Measurements from ENCODE around the gene TRAF1.

Gene TRAF1

DNA sequence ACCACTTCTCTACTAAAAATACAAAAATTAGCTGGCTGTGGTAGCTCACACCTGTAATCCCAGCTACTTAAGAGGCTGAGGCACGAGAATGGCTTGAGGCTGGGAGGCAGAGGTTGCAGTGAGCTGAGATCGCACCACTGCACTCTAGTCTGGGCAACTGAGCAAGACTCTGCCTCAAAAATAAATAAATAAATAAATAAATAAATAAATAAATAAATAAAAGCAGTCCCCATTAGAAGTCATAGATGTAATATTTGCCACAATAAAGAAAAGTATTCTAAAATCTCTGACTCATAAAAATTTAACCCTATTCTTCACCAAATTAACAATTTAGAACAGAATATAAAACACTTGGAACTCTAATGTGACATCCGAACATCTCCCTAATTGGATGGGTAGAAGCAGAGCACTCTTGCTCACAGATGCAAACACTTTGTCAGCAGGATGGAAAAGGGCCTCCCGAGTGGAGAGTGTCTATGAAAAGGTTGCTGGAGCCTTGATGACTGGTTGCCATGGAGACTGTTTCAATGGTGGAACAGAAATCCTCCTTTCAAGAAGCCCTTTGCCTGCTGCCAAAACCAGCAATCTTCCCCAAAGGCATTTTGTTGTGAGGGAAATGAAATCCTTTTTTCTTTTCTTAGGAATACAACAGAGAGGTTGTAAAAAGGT is 38.9 kb upstream of the TRAF1 start:
- TF ChIP-seq, protein P1, sequence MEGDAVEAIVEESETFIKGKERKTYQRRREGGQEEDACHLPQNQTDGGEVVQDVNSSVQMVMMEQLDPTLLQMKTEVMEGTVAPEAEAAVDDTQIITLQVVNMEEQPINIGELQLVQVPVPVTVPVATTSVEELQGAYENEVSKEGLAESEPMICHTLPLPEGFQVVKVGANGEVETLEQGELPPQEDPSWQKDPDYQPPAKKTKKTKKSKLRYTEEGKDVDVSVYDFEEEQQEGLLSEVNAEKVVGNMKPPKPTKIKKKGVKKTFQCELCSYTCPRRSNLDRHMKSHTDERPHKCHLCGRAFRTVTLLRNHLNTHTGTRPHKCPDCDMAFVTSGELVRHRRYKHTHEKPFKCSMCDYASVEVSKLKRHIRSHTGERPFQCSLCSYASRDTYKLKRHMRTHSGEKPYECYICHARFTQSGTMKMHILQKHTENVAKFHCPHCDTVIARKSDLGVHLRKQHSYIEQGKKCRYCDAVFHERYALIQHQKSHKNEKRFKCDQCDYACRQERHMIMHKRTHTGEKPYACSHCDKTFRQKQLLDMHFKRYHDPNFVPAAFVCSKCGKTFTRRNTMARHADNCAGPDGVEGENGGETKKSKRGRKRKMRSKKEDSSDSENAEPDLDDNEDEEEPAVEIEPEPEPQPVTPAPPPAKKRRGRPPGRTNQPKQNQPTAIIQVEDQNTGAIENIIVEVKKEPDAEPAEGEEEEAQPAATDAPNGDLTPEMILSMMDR (IDR thresholded peaks at IDR 0.05; ENCODE audit: extremely low read depth, insufficient read depth, missing control alignments) = no peak
- in situ Hi-C loops (cut with MboI; ENCODE audit: low pct_unique_long_range_greater_than_20kb, low sequenced_read_pairs, unreplicated experiment) = no loop called here
- DNase-seq (ENCODE audit: low spot score) = no peak

DNA sequence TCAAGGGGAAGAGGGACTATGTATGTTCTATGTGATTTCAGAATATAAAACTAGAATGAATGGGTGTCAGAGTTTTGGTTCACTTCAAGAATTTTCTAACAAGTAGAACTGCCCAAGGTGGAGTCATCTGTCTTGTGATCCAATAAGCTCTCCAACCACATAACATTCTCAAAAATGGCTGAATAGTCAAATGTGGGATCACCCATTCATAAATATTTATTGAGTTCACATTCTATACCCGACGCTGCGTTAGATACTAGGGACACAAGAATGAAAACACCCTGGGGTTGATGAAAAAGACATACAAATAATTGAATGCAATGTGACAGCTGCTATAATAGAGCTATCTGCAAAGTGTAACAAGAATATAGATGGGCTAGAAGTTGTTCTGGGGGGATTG is 35.3 kb upstream of the TRAF1 start:
- in situ Hi-C loops (cut with MboI; ENCODE audit: low pct_unique_long_range_greater_than_20kb, low sequenced_read_pairs, unreplicated experiment) = no loop called here
- DNase-seq (ENCODE audit: low spot score) = no peak
- TF ChIP-seq, protein P1 (IDR thresholded peaks at IDR 0.05; ENCODE audit: extremely low read depth, insufficient read depth, missing control alignments) = no peak

DNA sequence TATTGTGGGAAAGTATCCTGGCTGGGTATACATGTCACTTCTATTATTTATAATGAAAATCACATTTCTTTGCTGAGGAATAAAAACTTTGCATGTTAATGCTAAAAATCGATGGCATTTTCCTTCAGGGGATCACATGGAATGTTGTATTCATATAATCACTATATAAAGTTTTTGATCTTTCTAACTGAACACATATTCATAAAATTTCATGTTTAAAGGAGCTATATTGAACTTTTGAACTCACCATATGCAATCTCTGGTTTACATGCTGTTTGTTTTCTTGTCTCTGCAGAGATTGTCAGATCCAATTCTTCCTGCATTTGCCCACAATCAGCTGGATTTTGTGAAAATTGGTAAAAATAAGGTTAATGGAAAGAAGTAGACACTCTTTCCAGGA is 33.4 kb upstream of the TRAF1 start:
- DNase-seq (ENCODE audit: low spot score) = no peak
- TF ChIP-seq, protein P1 (IDR thresholded peaks at IDR 0.05; ENCODE audit: extremely low read depth, insufficient read depth, missing control alignments) = no peak
- in situ Hi-C loops (cut with MboI; ENCODE audit: low pct_unique_long_range_greater_than_20kb, low sequenced_read_pairs, unreplicated experiment) = no loop called here

DNA sequence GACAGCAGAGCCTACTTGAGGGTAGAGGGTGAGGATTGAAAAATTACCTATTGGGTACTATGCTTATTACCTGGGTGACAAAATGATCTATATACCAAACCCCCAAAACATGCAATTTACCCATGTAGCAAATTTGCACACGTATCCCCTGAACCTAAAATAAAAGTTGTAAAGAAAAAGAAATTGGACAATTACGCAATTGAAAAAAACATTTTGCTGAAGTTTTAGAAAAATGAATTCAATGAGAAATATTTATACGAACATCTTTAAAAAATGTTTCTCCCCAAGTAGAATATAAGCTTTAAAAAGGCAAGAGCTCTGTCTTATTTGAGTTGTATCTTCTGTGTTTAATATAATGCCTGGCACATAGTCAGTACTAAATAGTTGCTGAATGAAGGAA is 30.3 kb upstream of the TRAF1 start:
- in situ Hi-C loops (cut with MboI; ENCODE audit: low pct_unique_long_range_greater_than_20kb, low sequenced_read_pairs, unreplicated experiment) = no loop called here
- DNase-seq (ENCODE audit: low spot score) = no peak
- TF ChIP-seq, protein P1 (IDR thresholded peaks at IDR 0.05; ENCODE audit: extremely low read depth, insufficient read depth, missing control alignments) = no peak

DNA sequence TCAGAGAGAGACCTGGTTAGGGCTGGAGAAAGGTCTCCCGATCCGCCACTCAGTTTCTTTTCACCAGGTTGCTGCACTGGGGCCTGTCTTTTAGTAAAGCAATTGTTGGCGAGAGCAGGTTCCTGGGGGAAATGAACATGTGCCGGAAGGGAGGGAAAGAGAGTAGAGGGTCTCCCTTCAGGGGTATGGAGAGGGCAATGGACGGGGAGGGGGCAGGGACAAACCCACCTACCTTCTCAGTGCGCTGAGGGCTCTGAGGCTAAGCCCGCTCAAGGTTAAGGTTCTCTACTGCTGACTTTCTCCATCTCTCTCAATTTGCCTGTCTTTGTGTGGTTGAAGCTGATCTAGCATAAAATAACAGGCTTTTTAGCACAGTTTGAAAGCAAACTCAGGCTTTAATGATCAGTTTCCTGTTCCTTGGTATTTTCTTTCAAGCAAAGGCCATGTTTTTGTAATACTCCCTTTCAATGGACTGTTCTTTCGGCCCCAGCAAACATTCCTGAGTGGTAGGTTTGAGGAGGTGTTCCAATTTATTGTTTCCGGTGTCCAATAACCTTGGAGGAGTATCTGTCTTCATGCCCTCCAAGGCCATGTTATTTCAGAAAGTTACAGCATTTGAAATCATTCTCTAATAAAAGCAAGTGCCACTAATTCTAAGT is 25.5 kb upstream of the TRAF1 start:
- in situ Hi-C loops (cut with MboI; ENCODE audit: low pct_unique_long_range_greater_than_20kb, low sequenced_read_pairs, unreplicated experiment) = no loop called here

DNA sequence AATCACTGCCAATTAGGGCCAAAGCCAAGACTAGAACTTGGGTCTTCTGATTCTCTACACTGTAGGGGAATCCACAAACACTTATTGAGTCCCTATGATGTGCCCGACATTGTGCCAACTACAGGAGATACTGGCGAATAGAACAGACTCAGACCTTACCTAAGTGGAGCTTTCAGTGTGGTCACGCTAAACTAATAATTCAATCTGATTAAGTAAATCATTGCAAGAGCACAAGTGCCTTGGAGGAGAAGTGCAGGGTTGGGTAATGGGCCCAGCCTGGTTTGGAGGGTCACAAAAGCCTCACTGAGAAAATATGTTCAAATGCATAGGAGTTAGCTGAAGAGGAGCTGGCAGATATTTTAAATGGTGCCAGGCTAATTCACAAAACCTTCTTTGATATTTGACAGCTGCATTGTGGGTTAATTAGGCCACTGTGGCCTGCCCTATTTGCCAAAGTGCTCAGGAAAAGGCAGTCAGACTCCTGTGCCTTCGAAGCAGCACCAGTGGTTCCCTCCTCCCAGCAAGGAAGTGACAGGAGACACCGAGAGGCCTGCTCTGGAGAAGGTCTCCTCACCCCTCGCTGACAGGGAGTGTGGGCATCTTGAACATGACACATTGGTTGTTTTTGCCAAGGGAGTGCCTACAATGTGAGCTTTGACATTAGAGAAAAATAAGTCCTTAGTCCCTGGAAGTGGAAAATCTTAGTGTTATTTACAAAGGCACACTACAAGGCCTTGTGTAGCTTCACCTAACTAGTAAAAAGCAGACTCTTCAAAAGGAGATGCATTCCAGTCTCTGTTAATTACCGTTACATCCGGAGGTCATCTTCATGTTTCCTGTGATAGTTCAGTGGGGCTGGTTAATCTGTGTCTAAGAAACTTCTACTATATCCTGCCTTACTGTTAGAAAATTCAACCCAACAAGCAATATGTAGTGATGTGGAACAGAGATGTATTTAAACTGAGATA is 24.1 kb upstream of the TRAF1 start:
- TF ChIP-seq, protein P1 (IDR thresholded peaks at IDR 0.05; ENCODE audit: extremely low read depth, insufficient read depth, missing control alignments) = no peak
- no peak for DNase-seq (ENCODE audit: low spot score)
- in situ Hi-C loops (cut with MboI; ENCODE audit: low pct_unique_long_range_greater_than_20kb, low sequenced_read_pairs, unreplicated experiment) = no loop called here

More for the DNA sequence above, 25.5 kb upstream of the TRAF1 start:
- TF ChIP-seq, protein P1 (IDR thresholded peaks at IDR 0.05; ENCODE audit: extremely low read depth, insufficient read depth, missing control alignments) = no peak
- no peak for DNase-seq (ENCODE audit: low spot score)

All from GM13977 (cell line).